ENCODE results near the gene PRDM16.

DNA sequence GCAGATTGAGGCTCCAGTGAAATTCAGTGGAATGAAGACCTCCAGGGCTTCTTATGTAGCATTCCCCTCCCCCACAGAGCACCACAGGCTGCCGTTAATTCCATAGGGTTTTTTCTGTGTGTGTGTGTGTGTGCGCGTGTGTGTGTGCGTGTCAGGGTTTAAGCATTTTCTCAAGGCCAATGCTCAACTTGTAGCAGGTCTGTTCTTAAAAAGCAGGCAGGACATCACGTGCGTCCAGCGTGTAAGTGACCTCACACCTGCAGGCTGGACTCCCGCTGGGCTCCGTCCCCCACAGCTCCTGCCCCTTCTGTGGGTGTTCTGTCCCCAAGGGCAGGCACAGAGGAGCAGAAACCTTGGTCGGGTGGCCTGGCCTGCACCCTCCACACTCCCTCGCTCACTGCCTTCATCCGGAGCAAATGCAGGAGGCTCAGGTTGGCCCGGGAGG is 5.3 kb downstream of the PRDM16 start:
- TF ChIP-seq, protein P1, sequence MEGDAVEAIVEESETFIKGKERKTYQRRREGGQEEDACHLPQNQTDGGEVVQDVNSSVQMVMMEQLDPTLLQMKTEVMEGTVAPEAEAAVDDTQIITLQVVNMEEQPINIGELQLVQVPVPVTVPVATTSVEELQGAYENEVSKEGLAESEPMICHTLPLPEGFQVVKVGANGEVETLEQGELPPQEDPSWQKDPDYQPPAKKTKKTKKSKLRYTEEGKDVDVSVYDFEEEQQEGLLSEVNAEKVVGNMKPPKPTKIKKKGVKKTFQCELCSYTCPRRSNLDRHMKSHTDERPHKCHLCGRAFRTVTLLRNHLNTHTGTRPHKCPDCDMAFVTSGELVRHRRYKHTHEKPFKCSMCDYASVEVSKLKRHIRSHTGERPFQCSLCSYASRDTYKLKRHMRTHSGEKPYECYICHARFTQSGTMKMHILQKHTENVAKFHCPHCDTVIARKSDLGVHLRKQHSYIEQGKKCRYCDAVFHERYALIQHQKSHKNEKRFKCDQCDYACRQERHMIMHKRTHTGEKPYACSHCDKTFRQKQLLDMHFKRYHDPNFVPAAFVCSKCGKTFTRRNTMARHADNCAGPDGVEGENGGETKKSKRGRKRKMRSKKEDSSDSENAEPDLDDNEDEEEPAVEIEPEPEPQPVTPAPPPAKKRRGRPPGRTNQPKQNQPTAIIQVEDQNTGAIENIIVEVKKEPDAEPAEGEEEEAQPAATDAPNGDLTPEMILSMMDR (IDR thresholded peaks at IDR 0.05) = no peak
- no peak for TF ChIP-seq POLR2A (IDR thresholded peaks at IDR 0.05)

Data from uterus (tissue), 2 donors.